Measurements from ENCODE around the gene MIB1.

- TF ChIP-seq, protein P1, sequence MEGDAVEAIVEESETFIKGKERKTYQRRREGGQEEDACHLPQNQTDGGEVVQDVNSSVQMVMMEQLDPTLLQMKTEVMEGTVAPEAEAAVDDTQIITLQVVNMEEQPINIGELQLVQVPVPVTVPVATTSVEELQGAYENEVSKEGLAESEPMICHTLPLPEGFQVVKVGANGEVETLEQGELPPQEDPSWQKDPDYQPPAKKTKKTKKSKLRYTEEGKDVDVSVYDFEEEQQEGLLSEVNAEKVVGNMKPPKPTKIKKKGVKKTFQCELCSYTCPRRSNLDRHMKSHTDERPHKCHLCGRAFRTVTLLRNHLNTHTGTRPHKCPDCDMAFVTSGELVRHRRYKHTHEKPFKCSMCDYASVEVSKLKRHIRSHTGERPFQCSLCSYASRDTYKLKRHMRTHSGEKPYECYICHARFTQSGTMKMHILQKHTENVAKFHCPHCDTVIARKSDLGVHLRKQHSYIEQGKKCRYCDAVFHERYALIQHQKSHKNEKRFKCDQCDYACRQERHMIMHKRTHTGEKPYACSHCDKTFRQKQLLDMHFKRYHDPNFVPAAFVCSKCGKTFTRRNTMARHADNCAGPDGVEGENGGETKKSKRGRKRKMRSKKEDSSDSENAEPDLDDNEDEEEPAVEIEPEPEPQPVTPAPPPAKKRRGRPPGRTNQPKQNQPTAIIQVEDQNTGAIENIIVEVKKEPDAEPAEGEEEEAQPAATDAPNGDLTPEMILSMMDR (IDR thresholded peaks at IDR 0.05), result no peak
- no peak for TF ChIP-seq POLR2A (IDR thresholded peaks at IDR 0.05)
Observed at GRCh38 chr18:21693322-21693721, 47.3 kb upstream of the MIB1 start.
